HG02938 (cell line): ENCODE results near the gene STRADB.
A peak's percentile ranks its signal among the peaks of the same experiment; 100 is the strongest.
"Not testable (repeated sequence)": the region's sequence is repeated elsewhere in the genome, so short reads cannot be mapped to it uniquely, and the experiment has no call there.

ENCODE experiments used
- ATAC-seq: cut with Tn5 transposase; IDR thresholded peaks from one replicate; pipeline ENCODE4 v1.9.1; 2021; ENCODE audit warnings: mild to moderate bottlenecking, moderate library complexity; ENCODE audit not compliant: unreplicated experiment

STRADB gene, protein sequence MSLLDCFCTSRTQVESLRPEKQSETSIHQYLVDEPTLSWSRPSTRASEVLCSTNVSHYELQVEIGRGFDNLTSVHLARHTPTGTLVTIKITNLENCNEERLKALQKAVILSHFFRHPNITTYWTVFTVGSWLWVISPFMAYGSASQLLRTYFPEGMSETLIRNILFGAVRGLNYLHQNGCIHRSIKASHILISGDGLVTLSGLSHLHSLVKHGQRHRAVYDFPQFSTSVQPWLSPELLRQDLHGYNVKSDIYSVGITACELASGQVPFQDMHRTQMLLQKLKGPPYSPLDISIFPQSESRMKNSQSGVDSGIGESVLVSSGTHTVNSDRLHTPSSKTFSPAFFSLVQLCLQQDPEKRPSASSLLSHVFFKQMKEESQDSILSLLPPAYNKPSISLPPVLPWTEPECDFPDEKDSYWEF

DNA sequence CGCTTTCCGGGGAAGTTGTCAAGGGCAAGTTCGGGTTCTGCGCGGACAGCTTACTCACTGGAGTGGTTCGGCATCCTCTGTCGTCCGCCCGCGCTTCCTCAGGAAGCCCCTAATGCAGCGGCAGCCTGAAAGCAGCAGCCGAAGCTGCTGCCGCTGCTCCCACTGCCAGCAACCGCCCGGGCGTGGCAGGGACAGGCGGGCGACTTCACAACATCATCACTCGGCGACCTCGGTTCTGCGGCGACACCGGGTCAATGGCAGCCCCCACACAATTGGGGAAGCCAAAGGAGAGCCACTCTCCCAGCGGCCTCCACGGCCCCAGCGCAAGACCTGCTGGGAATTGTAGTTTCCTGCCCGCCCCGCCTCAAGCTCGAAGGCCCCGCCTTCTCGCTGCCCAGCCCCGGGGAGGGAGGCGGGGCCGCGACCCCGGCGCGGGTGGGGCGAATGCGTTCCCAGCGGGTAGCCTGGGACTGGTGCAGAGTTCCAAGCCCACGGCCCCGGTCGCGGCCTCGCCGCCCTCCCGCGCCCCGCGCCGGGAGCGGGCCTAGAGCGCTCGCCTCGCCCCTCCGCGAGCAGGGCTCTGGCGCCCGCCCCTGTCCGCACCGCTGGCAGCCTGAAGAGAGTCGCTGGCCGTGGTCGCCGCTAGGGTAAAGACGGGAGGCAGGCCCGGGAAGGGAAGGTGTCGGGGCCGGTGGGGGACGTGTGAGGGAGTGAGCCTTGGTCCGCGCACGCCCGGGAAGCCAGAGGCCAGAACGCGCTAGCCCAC, at the start of gene STRADB, which contains the start of gene TRAK2:
Gene STRADB, plus strand, starts transcription at position 449 of the 766 bp plus-strand sequence. CDS start 3,101 bp downstream, outside the sequence.
Gene TRAK2, minus strand, starts transcription at position 167 of the 766 bp plus-strand sequence. CDS start 30,951 bp downstream, outside the sequence.
- peak; percentile 97 for ATAC-seq

DNA sequence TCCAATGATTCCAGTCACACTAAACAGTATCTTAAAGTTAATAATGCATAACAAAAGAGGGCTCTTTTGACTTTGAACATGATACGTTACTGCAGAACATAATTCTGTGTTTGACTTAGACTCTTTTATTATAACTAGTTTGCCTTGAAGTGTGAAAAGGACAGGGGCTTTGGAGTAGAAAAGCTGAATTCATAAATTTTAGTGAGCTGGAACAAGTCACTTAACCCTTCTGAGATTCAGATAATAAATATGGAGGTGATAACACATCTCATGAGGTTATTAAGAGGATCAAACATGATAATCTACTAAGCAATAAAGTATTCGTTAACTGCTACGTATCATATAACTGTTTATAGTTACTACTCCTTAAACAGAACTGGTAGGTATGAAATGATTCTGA, 49.7 kb upstream of the STRADB start:
- ATAC-seq: no peak

DNA sequence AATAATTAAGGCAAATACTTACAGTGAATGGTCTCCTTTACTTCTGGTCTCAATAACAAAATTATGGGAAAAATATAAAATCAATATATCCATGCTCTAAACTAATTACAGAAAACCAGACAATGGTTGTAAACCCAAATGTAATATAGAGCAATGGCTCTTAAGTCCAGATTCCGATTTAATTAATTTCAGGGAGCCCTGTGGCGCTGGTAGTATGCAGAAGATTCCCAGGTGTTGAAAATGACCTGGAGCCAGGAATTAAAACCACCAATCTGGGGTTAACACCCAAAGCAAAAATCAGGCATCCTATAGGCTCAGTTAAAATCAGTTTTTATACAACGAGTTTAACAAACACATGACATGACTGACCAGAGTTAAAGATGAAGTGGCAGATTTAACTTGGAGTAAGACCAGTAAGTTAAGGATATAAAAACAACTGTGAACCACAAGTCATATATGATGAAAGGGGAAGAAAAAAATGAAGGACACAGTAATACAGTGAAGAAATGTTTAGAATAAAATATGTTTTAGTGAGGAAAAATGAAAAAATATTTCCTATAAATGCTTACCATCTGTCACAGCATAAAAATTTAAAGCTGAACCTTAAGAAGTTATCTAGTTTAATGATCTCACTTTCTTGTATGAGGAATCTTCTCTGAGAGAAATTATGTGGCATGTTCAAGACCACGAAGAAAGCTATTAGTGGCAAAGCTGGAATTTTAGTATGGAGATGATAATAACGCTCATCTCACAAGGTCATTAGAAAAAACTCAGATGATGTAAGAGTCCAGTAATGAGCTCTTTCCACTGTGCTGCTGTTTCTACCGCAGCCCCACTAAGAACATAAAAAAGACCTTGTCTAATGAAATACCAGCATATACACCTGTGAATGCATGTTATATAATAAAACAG, 48.6 kb upstream of the STRADB start:
- ATAC-seq: no peak

DNA sequence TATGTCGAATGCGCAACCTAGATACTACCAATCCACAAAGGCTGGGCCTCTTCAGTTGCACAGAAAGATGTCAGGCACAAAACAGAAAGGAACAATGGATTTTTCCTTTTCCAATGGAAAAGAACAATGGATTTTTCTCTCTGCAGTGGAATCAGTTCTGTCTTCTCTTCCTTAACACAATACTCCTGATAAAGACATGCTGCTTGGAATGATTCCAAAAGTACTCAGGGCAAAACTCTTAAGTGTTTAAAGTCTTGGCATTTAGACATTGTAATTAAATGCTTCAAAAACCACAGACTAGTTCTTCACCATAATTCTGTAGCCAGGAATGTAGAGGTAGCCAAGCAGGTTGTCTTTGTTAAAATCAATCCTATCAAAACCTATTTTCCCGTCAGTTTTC, 47.7 kb upstream of the STRADB start:
- ATAC-seq: no peak

DNA sequence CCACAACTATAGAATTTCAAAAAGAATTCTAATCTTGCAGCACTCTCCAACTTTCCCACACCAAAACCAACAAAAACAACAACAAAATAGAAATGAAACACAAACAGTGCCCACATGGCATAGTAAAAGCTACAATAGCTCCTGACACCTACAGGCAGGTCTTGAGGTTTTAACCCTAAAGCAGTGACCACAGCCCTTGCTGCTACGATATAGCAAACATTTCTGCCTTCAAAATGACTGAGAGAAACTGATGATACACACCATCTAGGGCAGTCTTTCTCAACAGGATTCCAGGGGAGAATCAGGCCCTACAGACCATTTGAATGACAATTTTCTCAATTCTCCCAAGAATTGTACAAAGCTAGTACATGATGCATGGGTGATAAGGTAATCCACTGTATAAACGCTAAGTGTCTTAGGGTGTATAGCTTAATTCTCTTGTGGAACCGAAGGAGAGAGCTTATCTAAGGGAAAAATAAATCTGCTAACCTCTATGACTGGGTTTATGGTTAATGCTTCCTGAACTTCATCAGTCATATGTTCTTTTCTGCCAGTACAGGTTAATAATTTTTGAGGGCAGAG, 46.8 kb upstream of the STRADB start:
- ATAC-seq: no peak

DNA sequence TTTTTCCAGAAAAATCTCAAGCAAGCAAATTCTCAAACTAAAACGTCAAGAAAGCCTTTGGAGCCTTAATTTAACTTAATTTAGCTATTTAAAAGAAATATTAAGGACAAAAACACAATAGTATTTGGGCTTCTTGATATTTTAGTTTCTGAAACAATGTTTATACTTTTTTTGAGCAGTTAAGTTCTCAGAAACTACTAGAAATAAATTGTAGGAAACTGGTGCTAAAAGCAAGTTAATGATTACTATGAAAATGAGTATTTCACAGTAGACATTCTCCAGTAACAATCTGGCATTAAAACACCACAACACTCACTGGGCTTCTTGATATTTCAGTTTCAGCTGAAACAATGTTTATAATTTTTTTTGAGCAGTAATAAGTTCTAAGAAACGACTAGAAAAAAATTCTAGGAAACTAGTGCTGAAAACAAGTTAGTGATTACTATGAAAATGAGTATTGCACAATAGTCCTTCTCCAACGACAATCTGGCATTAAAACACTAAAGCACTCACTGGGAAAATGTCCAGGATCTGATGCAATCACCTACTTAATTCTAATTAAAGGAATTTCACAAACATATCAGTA, 45.4 kb upstream of the STRADB start:
- ATAC-seq: no peak

DNA sequence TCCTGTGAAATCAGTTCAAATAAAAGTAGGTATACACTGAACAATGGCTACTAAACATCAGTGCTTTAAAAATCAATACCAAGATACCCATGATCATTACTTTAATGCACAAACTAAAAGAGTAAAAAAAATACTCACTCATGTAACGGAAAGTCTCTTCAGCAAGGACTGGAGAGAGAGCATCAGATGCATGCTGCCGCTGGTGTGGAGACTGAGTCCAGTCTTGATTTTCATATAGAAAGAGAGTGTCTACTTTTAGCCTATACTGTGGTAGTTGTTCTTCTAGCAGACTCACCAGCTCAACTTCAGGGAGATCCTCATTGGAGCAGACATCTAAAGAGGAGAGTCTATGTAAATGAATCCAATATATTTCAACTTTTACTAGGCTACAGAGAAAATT, 44.3 kb upstream of the STRADB start:
- no peak for ATAC-seq

DNA sequence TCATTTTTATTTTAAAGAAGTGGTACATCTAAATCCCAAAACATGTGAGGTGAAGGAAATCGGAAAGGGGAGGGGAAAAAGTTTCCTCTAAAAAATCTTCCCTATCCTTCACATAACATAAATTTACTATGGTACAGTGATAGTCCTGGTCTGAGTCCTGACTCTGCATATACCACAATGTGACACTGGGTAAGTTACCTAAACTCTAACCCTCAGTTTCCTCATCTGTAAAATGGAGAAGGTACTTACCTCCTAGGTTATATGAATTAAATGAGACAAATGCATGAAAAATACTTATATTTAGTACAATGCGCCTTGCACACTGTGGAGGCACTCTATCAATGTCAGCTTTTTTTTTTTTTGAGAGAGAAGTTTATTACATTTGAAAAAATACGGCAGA, 42.6 kb upstream of the STRADB start:
- no peak for ATAC-seq

DNA sequence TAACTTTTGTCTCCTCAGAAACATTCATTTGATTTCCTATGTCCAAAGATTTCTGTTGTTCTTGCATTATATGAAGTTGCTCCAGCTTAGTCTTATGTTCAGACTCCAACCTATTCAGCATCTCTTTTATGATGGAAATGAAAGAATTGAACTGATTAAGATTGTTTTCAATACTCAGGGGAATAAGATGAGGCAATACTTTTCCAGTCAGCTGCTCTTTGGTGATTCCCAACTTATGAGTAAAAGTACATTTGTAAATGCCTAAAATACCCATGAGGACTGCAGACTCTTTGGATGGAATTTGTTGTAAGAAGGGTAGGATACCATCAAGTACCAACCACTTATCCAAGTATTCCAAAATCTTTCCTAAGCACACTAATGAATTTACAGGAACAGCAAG, 40.1 kb upstream of the STRADB start:
- no peak for ATAC-seq

DNA sequence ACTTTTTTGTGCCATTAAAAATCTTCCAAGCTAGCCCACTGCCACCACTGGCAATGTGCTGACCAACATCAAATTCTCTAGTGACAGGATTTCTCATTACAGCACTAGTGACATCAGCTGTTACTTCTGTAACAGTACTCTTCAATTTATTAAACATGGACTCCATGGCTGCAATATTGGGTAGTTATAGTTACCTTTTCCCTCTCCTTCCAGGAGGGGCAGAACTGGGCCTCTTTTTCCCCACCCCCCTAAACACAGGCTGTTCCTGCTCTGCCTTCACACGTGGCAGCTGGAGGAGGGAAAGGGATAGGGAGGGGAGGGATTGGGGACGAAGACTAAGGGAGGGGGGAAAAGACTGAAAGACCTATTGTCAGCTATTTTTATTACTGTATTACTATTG, 38.4 kb upstream of the STRADB start:
- no peak for ATAC-seq

DNA sequence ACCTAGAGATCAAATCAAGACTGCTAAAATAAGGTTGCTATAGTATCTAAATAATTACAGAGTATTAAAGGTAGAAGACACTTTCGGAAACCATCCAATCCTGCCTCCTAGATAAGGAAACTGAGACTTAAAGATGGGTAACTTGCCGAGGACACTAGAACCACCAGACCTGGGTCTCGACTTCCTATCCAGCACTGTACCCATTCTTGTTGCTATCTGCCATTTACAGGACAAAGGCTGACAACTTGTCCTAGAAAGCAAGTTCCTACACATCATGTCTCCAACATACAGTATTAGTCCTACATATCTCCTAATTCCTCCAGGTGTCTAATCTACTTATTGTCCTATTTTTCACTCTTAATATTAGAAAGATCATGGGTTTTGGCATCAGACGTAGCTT, 38.0 kb upstream of the STRADB start:
- no peak for ATAC-seq

DNA sequence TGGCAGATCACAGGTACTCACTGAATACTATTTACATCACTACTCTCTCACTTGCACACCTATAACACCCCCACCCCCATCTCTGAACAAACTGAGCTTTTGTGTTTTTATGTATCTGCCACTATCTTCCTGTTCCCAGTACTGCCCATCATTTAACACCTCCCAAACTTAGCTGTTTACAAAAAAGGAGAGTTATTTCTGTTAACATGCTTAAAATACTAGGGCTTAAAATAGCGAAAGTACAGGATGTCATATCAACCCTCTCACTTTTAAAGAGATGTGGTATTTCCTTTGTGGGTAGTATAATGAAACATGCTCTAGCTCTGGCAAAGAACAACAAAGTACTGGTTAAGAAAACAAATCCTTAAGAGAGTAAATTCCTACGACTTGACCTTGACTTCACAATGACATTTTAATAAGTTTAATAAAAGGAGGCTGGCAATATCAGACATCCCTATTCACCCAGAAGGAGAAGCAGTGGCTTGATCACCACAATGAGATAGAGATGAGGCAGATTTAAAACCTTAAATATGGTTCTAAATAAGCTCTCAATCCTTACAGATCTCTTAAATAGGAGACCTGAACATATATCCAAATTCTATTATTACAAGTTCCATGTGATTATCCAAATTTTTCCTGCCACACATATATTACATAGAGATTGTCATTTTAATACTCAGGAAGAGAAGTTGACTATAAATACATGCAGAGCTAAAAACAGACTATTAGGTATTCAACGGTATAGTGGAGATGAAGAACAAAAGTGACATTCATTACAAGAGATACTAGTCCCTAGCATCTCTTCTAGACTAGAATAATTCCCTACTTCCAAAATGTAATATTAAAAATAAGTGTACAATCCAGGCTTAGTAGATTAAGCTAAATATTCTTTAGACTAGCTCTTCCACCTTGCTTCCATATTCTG, 37.2 kb upstream of the STRADB start:
- peak; percentile 76 for ATAC-seq

DNA sequence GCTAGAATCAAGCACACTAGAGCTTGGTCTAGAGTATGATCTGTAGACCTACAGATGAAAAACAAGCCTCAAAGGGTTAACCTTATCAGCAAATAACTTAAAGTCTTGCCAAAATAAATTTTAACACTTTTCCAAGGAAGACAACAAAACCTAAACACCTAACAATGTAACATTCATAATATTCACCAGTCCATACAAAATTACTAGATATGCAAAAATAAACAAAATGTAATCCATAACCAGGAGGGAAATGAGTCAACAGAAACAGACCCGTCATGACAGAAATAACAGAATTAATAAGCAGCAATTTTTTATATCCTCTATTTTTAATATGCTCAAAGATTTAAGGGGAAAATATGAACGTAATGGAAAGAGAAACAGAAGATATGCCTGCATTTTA, 36.4 kb upstream of the STRADB start:
- ATAC-seq: no peak

DNA sequence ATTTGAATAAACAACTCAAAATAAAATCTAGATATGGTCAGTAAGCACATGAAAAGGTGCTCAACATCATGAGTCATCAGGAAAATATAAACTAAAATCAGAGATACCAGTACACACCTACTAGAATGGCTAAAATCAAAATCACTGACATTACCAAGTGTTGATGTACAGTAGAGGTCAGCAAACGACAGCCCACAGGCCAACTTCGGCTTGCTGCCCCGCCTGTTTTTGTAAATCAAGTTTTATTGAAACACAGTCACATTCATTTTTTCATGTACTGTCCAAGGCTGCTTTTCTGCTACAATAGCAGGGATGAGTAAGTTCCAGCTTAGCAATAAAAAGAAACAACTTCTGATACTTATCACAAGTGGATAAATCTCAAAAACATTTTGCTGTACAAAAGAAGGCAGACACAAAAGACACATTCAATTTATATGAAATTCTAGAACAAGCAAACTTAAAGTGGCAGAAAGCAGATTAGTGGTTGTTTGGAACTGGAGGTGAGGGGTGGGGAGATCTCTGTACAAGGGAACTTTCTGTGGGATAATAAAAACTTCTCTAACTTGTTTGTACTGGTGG, 32.4 kb upstream of the STRADB start:
- ATAC-seq: no peak

DNA sequence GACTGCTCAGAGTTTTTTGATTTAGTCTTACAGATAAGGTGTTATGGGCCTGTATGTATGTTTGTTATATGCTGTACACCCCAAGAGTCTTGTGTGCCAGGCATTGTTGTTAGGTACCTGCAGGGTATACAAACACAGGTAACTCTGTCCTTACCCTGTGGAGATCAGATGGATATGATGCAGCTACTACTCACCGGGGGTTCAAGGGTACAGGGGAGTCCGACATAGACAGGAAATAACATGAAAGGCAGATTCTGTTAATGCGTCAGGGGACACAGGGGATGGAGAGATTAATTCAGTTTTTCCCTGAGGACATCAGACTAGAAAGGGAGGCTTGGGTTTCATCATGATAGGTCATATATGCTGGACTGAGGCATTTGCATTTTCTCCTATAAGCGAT, 31.6 kb upstream of the STRADB start:
- no peak for ATAC-seq

DNA sequence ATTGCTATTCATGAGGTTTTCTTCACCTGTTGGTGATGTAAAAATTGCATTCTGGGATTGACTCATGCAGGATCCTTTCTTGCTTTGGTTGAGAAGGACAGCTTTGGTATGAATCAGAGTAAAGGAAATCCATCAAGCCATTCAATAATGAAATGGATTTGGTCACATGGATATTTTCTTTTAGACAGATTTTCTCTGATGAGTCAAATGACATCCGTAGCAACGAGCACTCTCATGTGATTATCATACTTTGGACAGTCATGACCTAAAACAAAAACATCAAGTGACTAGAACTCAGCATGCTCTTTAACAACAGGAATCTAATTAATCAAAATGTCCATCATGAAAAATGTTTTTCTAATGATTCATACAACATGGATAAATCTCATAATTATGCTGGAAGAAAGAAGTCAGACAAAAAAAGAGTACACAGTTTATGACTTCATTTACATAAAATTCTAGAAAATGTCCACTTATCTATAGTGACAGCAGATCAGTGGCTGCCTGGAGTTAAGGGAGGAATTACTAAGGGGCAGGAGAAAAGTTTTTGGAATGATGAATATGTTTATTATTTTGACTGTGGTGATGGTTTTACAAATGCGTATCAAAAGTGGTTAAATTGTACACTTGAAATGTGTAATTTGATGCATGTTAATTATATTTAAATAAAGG, 31.0 kb upstream of the STRADB start:
- ATAC-seq: no peak

DNA sequence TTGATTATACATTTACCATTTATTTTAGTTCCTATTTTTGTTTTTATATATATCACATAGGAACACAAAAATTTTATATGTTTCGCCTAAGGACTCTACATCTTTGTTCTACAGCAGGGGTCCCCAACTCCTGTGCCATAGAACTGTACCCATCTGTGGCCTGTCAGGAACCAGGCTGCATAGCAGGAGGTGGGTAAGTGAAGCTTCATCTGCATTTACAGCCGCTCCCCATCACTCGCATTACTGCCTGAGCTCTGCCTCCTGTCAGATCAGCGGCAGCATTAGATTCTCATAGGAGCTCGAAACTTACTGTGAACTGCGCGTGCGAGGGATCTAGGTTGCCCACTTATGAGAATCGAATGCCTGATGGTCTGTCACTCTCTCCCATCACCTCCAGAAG, 25.6 kb upstream of the STRADB start:
- ATAC-seq: no peak

DNA sequence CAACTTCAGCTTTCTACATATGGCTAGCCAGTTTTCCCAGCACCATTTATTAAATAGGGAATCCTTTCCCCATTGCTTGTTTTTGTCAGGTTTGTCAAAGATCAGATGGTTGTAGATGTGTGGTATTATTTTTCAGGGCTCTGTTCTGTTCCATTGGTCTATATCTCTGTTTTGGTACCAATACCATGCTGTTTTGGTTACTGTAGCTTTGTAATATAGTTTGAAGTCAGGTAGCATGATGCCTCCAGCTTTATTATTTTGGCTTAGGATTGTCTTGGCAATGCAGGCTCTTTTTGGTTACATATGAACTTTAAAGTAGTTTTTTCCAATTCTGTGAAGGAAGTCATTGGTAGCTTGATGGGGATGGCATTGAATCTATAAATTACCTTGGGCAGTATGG, 23.2 kb upstream of the STRADB start:
- not testable (repeated sequence) for ATAC-seq
